Measurements from ENCODE around the gene MTHFSD.

The MTHFSD gene

DNA sequence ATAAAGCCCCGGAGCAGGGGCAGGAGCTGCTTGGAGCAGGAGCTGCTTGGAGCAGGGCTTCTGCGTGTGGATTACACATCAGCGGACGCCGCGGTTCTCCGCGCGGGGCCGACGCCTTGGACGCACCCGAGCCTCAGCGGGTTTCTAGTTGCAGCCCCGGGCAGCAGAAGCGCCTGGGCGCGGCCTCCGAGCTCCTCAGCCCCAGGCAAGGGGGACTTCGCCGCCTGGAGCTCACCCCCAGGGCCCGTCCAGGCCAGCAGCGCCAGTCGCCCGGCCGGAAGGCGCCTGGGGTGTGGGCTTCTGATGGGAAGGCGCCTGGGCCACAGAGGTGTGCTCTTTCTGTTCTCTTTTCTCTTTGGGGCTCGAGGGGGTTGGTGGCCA lies 38.4 kb downstream of the MTHFSD start:
- TF ChIP-seq TAF1 (IDR thresholded peaks at IDR 0.05; ENCODE audit: low read depth) (no peak), ZBTB7A (IDR thresholded peaks at IDR 0.05; ENCODE audit: low read depth) (no peak), RAD21 (IDR thresholded peaks at IDR 0.05; ENCODE audit: low read depth) (no peak), NFIC (IDR thresholded peaks at IDR 0.05) (no peak), EGR1 (IDR thresholded peaks at IDR 0.05) (no peak), TCF12 (IDR thresholded peaks at IDR 0.05; ENCODE audit: low read depth) (no peak), CREB1 (IDR thresholded peaks at IDR 0.05; ENCODE audit: low read depth) (no peak)

DNA sequence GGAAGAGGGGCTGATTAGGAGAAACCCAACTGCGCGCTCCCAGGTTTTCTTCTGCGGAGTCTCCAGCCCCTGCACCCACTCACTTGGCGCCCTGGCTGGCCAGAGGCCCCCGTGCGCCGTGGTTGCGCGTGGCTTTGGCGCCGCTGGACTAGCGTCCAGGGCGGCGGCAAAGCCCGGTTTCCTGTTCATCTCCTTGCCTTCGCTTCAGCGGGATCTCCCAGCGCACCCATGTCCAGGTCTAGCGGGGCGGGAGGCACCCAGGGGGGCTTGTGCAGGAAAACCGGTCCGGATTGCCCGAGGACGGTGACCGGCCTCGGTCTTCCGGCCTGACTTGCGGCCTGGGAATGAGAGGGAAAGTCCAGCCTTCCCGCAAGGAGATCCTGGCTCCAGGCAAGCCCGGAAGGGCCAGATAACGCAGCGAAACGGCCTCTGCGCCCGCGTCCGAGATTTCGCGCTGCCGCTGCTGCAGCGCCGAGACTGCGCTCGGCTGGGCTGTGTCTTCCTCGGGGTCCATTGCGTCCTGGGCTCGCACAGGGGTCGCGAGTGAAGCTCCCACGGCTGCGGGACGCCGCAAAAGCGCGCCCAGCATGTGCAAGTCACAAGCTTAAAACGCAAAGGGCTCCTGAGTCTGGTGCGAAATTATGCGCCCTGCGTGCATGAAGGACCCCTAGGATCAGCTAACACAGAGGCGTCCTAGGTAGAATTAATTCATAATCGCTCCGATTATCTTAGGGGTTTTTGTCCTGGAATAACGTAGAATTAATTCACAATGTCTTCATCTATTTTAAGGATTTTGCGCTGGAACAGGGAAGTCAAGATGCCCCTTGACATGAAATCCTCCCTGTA lies 39.0 kb downstream of the MTHFSD start:
- TF ChIP-seq NFIC (IDR thresholded peaks at IDR 0.05): no peak
- no peak for TF ChIP-seq FOXM1 (IDR thresholded peaks at IDR 0.05; ENCODE audit: borderline replicate concordance, low read depth)
- TF ChIP-seq, protein P1, sequence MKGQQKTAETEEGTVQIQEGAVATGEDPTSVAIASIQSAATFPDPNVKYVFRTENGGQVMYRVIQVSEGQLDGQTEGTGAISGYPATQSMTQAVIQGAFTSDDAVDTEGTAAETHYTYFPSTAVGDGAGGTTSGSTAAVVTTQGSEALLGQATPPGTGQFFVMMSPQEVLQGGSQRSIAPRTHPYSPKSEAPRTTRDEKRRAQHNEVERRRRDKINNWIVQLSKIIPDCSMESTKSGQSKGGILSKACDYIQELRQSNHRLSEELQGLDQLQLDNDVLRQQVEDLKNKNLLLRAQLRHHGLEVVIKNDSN (IDR thresholded peaks at IDR 0.05): no peak
- no peak for TF ChIP-seq CEBPB (IDR thresholded peaks at IDR 0.05)
- no peak for TF ChIP-seq RAD21 (IDR thresholded peaks at IDR 0.05; ENCODE audit: low read depth)
- TF ChIP-seq ZBTB7A (IDR thresholded peaks at IDR 0.05; ENCODE audit: low read depth): no peak
- TF ChIP-seq TEAD4 (IDR thresholded peaks at IDR 0.05): no peak
- no peak for TF ChIP-seq EP300 (IDR thresholded peaks at IDR 0.05; ENCODE audit: borderline replicate concordance)
- TF ChIP-seq REST (IDR thresholded peaks at IDR 0.05; ENCODE audit: low read depth): no peak
- no peak for TF ChIP-seq CREB1 (IDR thresholded peaks at IDR 0.05; ENCODE audit: low read depth)
- TF ChIP-seq TCF12 (IDR thresholded peaks at IDR 0.05; ENCODE audit: low read depth): no peak
- TF ChIP-seq YY1 (IDR thresholded peaks at IDR 0.05; ENCODE audit: low read depth): no peak
- TF ChIP-seq EGR1 (IDR thresholded peaks at IDR 0.05): no peak

- no peak for TF ChIP-seq YY1 (IDR thresholded peaks at IDR 0.05; ENCODE audit: low read depth)
- TF ChIP-seq TCF12 (IDR thresholded peaks at IDR 0.05; ENCODE audit: low read depth): no peak
- no peak for TF ChIP-seq EGR1 (IDR thresholded peaks at IDR 0.05)
- TF ChIP-seq MAX (IDR thresholded peaks at IDR 0.05): no peak
- TF ChIP-seq CEBPB (IDR thresholded peaks at IDR 0.05): no peak
- TF ChIP-seq FOXM1 (IDR thresholded peaks at IDR 0.05; ENCODE audit: borderline replicate concordance, low read depth): no peak
- no peak for TF ChIP-seq TAF1 (IDR thresholded peaks at IDR 0.05; ENCODE audit: low read depth)
- TF ChIP-seq TEAD4 (IDR thresholded peaks at IDR 0.05): no peak
Observed at GRCh38 chr16:86515413-86515776, 39.6 kb downstream of the MTHFSD start.

GRCh38 chr16:86514481-86515376 lies 40.3 kb downstream of the MTHFSD start:
- TF ChIP-seq CEBPB (IDR thresholded peaks at IDR 0.05): no peak
- TF ChIP-seq FOXM1 (IDR thresholded peaks at IDR 0.05; ENCODE audit: borderline replicate concordance, low read depth): no peak
- TF ChIP-seq REST (IDR thresholded peaks at IDR 0.05; ENCODE audit: low read depth): no peak
- no peak for TF ChIP-seq TCF12 (IDR thresholded peaks at IDR 0.05; ENCODE audit: low read depth)
- no peak for TF ChIP-seq NFIC (IDR thresholded peaks at IDR 0.05)
- TF ChIP-seq YY1 (IDR thresholded peaks at IDR 0.05; ENCODE audit: low read depth): no peak
- TF ChIP-seq MAX (IDR thresholded peaks at IDR 0.05): no peak
- no peak for TF ChIP-seq ZBTB7A (IDR thresholded peaks at IDR 0.05; ENCODE audit: low read depth)
- TF ChIP-seq TAF1 (IDR thresholded peaks at IDR 0.05; ENCODE audit: low read depth): no peak
- TF ChIP-seq EP300 (IDR thresholded peaks at IDR 0.05; ENCODE audit: borderline replicate concordance): no peak
- TF ChIP-seq RAD21 (IDR thresholded peaks at IDR 0.05; ENCODE audit: low read depth): no peak
- TF ChIP-seq, protein P1 (IDR thresholded peaks at IDR 0.05): no peak

All from Ishikawa (cell line).